ENCODE results near the gene MDC1.

- TF ChIP-seq CTCF (optimal IDR thresholded peaks at IDR 0.05 in 1 of 3, IDR thresholded peaks at IDR 0.05 in 1 of 3, conservative IDR thresholded peaks at IDR 0.05 in 1 of 3; ENCODE audit: extremely low read depth in 1 of 3, insufficient read depth in 2 of 3, low read length in 3 of 3) = no peak
- no peak for TF ChIP-seq EZH2 (IDR thresholded peaks at IDR 0.05; ENCODE audit: low read length)
These were observed 25.8 kb downstream of the MDC1 start for GRCh38 chr6:30691208-30691847.

Data from keratinocyte (primary cell).